ENCODE data around the gene RAB11A.

The RAB11A gene

GRCh38 chr15:65939901-65940617, 70.8 kb downstream of the RAB11A start:
- no peak for DNase-seq (ENCODE audit: low read depth, low spot score)
- H3K9me3 ChIP-seq (ENCODE audit: low read depth, low read length), result no peaks in the 10 kb centered on the region

DNA sequence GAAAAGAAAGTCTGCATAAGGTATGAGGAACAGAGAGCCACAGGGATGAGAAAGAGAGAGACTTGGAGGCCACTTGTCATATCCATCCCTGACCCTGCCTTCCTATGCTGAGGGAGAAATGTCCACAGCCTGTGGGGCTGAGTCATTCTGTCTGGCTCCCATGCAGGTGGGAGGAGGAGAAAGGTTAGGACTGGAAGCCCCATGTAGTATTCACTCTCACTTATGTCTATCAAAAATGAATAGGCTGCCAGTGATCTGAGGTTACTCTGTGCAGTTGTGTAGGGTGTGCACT, 71.3 kb downstream of the RAB11A start:
- no peaks in the 10 kb centered on the region for H3K36me3 ChIP-seq (ENCODE audit: insufficient read depth, low read length)
- no peak overlapping the region for H3K4me3 ChIP-seq
- no peak overlapping the region for H3K27ac ChIP-seq
- DNase-seq (ENCODE audit: low read depth, low spot score), result no peak
- TF ChIP-seq FOXP2 (optimal IDR thresholded peaks at IDR 0.05; ENCODE audit: control extremely low read depth, extremely low read length, insufficient read depth) (no peak), POLR2AphosphoS5 (IDR thresholded peaks at IDR 0.05; ENCODE audit: borderline replicate concordance, low read depth, low read length) (no peak), EZH2 (IDR thresholded peaks at IDR 0.05) (no peak)
- no peaks in the 10 kb centered on the region for H3K9me3 ChIP-seq (ENCODE audit: low read depth, low read length)
- H3K9ac ChIP-seq (ENCODE audit: insufficient read length), result no peak overlapping the region

More at GRCh38 chr15:65939901-65940617, 70.8 kb downstream of the RAB11A start:
- H3K9ac ChIP-seq (ENCODE audit: insufficient read length), result no peak overlapping the region
- no peak overlapping the region for H3K27ac ChIP-seq
- no peak overlapping the region for H3K4me3 ChIP-seq
- H3K36me3 ChIP-seq (ENCODE audit: insufficient read depth, low read length), result no peaks in the 10 kb centered on the region
- TF ChIP-seq FOXP2 (optimal IDR thresholded peaks at IDR 0.05; ENCODE audit: control extremely low read depth, extremely low read length, insufficient read depth) (no peak), EZH2 (IDR thresholded peaks at IDR 0.05) (no peak), POLR2AphosphoS5 (IDR thresholded peaks at IDR 0.05; ENCODE audit: borderline replicate concordance, low read depth, low read length) (no peak)

Data from SK-N-MC (cell line).